ENCODE measurements around the gene SCARB2. TPM values are rescaled to one million over a fixed set of nuclear protein-coding genes. Genes with fewer than 3 reads are reported as not detected.

The SCARB2 gene
- polyA plus RNA-seq, 1 donor = 139 TPM

- DNase-seq (ENCODE audit: low read depth) = no peak
Measured at GRCh38 chr4:76226418-76226817, 12.8 kb upstream of the SCARB2 start.

GRCh38 chr4:76224171-76224570, 10.5 kb upstream of the SCARB2 start:
- DNase-seq (ENCODE audit: low read depth) = no peak

DNA sequence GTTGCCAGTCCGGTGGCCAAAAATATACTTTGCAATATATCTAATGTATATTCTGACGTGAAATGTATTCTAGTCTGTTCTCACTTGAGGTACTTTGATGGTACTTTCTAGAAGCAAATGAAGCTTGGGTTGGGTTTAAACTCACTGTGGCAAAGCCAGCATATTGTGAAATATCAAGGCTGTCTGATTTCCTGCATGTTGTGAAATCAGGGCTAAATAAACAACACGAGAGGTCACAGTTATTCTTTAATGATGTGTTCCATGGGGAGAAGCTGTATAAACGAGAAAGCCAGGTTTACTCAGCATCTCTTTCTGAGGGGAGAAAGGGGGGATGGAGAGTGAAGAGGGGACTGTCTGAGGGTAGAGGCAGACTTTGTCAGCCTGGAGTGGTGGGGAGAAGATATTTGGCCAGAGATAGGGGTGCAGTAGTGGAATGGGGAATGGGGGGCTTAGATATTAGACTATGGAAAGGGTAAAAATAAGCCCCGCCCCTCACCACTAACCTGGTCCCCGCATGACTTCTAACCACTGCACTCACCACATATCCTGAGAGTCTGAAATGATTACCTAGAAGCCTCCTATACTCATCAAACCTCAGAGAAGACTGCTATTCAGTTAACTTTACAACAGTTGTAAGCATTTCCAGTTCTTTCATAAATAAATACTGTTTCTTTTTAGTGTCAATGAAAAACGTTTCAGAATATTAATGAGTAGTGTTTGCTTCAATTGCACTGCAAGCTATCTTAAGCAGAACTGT, 5.9 kb upstream of the SCARB2 start:
- no peak for DNase-seq (ENCODE audit: low read depth)

DNA sequence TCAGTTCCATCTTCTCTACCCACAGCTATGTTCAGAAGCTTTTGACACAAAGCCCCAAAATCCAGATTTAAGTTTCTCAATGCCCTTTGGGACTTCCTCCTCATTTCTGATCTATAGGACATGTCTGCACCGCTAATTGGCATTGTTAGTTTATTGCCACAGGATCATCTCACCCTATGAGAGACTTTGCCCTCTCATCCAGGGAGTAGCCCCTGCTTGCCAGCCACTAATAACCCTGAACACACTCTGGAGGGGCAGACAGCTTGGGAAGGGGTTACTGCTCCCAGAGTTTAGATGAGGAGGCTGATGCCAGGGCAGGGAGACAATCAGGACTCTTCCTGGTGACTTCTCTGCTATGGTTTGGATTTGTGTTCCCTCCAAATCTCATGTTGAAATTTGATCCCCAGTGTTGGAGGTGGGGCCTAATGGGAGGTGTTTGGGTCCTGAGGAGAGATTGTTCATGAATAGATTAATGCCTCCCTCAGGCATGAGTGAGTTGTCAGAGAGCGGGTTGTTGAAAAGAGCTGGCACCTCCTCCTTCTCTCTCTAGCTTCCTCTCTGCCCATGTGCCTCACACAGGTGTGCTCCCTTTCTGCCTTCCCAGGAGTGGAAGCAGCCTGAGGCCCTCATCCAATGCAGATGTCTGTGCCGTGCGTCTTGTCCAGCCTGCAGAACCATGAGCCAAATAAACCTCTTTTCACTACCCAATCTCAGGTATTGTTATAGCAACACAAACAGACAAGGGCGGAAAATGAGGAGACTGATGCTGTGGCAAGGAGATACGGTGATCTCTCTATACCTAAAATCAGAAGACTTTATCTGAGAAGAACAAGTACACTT, 3.6 kb upstream of the SCARB2 start:
- no peak for DNase-seq (ENCODE audit: low read depth)

DNA sequence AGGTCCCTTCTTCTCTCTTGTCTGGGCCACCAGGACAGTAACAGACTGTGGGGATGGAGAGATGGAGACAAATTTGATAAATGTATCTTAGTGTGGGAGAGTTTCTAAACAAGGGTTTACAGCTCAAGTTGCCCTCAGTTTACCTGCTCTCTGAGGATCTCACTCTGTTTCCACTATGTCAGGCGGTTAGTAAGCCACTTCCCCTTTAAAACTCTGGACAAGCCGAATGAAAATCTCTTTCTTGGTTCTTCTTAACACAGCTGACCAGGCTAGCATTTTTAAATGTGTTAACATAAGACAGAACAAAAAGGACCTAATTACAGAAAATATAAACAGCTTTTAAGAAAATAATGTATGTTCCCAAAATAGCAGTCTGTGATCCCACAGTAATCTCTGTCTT, 2.9 kb upstream of the SCARB2 start:
- DNase-seq (ENCODE audit: low read depth) = no peak

- DNase-seq (ENCODE audit: low read depth) = no peak
Measured at GRCh38 chr4:76215077-76215476, 1.5 kb upstream of the SCARB2 start.

DNA sequence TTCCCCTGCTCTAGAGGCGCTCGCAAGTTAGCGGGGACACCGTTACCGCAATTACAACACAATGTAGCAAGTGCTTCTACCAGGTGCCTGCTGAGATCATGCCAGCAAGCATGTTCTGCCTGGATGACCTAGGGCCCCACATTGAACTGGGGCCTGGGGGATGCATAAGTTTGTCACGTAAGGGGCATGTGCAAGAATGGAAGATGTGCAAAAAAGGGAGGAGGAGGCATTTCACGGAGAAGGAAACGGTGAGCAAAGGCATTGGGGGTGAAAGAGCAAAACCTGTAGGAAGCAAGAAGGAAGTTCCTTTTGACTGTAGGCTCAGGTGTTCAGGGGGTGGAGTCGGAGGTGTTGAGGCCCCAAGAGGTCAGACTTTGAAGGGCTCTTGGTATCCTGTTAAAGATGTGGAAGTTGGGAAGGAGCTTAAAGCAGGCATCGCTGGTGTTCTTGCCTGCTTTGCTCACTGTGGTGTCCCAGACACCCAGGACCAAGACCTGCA, 602 bp upstream of the SCARB2 start:
- DNase-seq (ENCODE audit: low read depth) = no peak

DNA sequence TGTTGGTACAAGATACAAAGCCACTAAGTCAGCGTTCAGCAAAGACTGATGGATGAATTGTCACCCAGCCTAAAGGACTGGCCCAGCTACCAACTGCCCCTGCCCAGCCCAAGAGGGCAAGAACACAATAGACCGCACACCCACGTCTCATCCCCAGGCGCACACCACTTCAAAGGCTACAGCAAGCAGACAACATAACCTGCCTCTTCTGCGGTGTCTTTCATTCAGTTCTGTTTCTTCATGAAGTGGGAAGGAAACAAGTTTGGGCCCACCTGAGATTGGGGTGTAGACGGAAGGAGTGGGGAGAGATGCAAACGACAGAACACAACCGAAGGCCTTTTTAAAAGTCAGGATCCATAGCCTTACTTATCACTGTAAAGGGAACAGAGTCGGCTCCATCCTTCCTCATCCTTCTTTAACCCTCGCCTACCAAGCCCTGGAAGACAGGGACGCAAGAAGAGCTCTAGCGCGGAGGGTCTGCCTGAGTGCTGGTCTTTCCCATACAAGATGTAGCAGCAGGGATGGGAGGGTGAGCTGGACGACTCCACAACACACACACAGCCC, 691 bp downstream of the SCARB2 start:
- DNase-seq (ENCODE audit: low read depth) = no peak

DNA sequence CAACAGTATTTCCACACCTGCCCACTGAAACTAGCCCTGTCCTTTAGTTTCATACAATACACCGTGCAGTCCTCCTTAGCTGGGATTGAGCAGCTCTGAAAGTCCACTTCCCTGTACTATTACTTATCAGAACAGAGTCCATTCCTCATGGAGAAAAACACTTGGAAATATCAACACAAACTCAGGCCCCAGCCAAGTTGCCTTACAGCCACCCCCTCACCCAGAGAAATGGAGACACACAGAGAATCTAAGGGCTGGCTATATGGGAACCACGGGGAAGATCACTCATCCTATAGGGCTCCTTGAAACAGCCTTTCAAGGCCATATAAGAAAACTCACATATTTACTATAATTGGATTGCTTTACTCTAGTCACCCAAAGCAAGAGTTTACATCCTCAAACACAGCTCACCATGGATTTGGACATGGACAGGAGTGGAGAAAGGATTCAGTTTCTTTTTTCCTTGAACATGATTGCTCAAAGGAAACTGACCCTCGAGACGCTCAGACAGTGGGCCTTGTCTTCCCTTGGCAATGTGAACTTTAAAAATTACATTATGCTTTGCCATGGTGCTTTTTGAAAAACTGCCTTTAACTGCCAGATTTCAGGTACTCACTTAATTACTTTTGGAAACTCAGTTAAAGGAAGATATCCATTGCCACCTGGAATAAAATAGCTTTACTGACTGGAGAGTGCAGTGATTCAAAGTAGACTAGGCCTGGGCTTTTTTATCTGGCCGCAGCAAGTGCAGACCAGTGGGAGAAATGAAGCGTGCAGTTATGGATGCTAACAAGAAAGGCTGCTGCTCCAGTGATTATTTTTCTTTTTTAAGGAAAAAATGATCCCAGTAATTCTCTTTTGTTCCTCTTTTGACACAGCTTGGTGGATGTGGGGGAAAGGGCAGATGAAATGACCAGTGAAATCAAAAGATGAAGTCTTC, 1.6 kb downstream of the SCARB2 start:
- no peak for DNase-seq (ENCODE audit: low read depth)

GRCh38 chr4:76210452-76210851, 3.2 kb downstream of the SCARB2 start:
- DNase-seq (ENCODE audit: low read depth) = no peak

GRCh38 chr4:76209881-76210280, 3.7 kb downstream of the SCARB2 start:
- no peak for DNase-seq (ENCODE audit: low read depth)

DNA sequence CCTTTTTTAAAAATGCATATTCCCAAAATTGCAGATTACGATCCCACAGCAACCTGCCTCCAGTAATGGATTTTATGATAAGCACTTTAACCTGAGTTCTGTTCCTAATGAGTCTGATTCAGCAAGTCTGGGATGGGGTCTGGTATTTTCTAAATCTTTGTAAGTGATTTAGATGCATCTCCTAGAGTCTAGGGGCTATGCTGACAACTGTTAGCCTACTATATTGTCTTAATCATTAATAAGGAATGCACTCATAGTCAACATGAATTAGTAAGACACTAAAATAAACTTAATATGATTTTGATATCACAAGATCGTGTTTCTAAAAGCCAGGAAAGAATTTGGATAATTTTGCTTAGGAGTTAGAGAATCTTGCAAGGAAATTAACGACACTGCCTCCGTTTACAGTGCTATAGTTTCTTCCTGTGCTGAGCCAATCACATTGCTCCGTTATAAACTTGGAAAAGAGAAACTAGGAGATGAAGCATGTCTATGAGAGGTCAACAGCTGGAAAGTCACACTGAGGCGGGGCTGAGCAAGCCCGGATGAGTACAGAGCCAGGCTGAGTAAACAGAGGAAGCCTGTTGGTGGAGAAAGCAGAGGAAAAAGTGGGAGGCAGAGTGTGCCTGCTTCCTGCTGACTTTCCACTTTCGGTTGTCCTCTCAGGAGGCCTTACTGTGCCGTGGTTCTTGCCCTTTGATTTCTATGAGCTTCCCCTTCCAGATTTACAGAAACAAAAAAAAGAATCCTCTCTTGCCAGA, 5.4 kb downstream of the SCARB2 start:
- DNase-seq (ENCODE audit: low read depth) = no peak

DNA sequence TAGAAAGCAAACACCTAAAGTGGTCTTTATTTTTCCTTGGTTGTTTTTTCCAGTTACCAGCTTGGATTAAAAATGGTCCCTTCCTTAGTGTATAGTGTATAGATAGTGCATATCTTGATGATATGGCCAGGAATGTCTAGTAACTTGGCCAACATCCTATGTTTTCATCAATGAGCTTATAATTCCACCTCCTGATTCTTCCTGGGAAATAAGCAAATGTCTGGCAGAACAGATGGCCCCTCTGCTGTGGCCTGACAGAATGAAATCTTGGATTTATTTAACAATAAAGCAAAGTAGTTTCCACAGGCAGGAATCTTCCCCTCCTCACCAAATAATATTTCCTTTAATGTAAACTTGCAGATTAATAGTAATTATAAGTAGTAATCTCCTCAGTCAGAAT, 6.1 kb downstream of the SCARB2 start:
- DNase-seq (ENCODE audit: low read depth) = no peak

GRCh38 chr4:76206222-76206942, 7.2 kb downstream of the SCARB2 start:
- no peak for DNase-seq (ENCODE audit: low read depth)

DNA sequence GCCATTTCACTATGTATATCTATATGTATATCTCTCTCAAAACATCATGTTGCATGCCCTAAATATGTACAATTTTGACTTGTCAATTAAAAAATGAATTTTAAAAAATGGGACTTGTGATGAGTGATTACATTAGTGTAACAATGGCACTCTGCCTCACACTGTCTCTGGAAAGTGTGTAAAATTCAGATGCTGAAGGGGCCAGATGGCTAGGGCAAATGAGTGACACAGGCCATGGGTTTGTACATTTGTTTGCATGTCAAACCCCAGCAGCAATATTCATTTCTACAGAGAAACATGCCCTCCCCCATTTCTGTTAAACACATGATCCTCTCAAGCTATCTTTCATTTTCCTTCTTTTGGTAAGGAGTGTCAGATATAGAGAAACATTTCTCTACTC, 8.1 kb downstream of the SCARB2 start:
- no peak for DNase-seq (ENCODE audit: low read depth)

DNA sequence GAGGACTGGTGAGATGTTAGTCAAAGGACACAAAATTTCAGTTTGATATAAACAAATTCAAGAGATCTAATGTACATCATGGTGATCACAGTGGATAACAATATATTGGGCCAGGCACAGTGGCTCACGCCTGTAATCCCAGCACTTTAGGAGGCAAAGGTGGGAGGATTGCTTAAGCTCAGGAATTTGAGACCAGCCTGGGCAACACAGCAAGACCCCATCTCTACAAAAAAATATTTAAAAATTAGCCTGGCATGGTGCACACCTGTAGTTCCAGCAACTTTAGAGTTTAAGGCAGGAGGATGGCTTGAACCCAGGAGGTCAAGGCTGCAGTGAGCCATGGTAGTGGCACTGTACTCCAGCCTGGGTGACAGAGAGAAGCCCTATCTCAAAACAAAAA, 8.7 kb downstream of the SCARB2 start:
- no peak for DNase-seq (ENCODE audit: low read depth)

GRCh38 chr4:76203541-76203940, 10.1 kb downstream of the SCARB2 start:
- DNase-seq (ENCODE audit: low read depth) = no peak

DNA sequence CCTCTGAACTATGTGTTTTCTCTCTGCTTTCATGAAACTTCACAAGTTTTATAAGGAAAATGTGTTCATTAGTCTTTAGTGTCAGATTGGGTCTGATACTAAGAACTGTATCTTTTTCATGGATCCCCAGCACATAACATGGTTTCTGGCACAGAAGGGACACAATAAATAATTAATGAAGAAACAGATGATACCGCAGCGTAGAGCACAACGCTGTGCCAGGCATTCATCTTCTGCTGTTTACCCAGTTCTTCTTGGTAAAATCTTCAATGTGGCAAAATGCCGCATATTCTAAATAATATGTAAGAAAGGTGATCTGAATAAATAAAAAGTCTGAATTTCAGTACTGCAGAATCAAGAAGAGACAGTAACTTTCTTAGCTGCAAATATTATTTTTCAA, 12.3 kb downstream of the SCARB2 start:
- DNase-seq (ENCODE audit: low read depth) = no peak

DNA sequence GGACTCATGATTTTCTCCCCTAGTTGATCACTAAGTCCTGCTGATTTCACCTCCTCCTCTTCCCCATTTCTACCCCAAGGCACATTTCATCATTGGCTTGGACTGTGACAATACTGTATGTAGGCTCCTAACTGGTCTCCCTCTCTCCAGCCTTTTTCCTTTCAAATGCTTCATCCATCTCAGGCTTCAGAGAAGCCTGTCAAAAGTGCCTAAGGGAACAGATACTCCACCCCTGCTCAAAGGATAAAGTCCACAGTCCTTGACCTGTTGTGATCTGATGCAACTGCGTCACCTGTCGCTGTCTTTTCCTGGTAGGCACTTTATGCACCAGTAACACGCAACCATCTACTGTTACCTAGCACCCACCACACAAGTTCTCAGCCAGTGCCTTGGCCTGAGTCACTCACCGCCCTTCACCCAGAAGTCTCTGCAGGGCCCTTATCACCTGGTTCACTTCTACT, 12.8 kb downstream of the SCARB2 start:
- no peak for DNase-seq (ENCODE audit: low read depth)

- DNase-seq (ENCODE audit: low read depth) = no peak
Measured at GRCh38 chr4:76199664-76200211, 13.9 kb downstream of the SCARB2 start.

All from forelimb muscle (tissue), 1 donor.